RWPE1 (cell line): ENCODE results near the gene SP2.
"Not testable (repeated sequence)": the region's sequence is repeated elsewhere in the genome, so short reads cannot be mapped to it uniquely, and the experiment has no call there.

ENCODE experiments used
- CTCF ChIA-PET: fragments of 350-600 bp; sonication (Branson Sonifier 250); formaldehyde crosslinking; extraction: SDS; loops from one replicate; lab custom pipeline; 2021; lab: Yijun Ruan, JAX
- POLR2A ChIA-PET: fragments of 400-600 bp; formaldehyde crosslinking; extraction: SDS; loops from one replicate; lab custom pipeline; 2020; ENCODE audit warnings: antibody characterized with exemption; ENCODE audit not compliant: low non-redundant PET; lab: Yijun Ruan, JAX
- DNase-seq: peaks from one replicate; pipeline ENCODE4 v3.0.0; 2012; ENCODE audit warnings: low spot score
- H3K27ac ChIP-seq: fragments of 450-650 bp; 2 replicates; pipeline ENCODE4 v1.5.1; 2017
- TF ChIP-seq, protein P1 (sequence below): fragments of 450-650 bp; conservative IDR thresholded peaks from 2 replicates; pipeline ENCODE4 v1.5.1; 2017; ENCODE audit warnings: low read depth, mild to moderate bottlenecking

SP2 gene

DNA sequence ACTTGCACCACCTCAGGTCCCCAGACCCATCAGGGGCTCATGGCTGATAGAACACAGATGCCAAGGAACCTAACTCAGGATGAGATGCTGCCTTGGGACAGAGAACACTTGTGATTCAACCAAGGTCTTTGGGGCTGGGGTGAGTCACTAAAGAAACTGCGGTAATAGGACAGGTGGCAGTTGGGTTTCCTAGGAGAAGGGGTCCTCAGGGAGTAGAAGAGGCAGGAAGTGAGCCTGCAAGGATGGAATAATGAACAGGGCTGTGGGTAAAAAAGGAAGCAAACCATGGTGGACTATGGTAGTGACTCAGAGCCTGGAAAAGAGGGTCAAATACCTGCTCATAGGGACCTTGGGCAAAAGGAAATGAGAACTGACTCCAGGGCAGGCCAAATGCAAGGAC, 38.8 kb downstream of the SP2 start:
- DNase-seq: no peak
- H3K27ac ChIP-seq: peak overlapping the region; percentile 86
- POLR2A ChIA-PET: no interaction called here
- TF ChIP-seq, protein P1, sequence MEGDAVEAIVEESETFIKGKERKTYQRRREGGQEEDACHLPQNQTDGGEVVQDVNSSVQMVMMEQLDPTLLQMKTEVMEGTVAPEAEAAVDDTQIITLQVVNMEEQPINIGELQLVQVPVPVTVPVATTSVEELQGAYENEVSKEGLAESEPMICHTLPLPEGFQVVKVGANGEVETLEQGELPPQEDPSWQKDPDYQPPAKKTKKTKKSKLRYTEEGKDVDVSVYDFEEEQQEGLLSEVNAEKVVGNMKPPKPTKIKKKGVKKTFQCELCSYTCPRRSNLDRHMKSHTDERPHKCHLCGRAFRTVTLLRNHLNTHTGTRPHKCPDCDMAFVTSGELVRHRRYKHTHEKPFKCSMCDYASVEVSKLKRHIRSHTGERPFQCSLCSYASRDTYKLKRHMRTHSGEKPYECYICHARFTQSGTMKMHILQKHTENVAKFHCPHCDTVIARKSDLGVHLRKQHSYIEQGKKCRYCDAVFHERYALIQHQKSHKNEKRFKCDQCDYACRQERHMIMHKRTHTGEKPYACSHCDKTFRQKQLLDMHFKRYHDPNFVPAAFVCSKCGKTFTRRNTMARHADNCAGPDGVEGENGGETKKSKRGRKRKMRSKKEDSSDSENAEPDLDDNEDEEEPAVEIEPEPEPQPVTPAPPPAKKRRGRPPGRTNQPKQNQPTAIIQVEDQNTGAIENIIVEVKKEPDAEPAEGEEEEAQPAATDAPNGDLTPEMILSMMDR: no peak
- CTCF ChIA-PET: interaction anchor here (1.2 kb wide), 1 partner anchor 10 kb away, joined by 8 read pairs; no protein-coding TSS in a partner anchor

DNA sequence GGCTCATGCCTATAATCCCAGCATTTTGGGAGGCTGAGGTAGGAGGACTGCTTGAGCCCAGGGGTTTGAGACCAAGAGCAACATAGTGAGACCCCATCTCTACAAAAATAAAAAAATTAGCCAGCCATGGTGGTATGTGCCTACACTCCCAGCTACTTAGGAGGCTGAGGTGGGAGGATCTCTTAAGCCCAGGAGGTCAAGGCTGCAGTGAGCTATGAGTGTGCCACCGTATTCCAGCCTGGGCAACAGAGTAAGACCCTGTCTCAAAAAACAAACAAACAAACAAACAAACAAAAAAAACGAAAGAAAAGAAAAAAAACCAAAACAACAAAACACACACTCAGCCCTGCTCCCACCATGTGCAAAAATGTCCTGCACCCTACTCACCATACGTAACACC, 39.4 kb downstream of the SP2 start:
- peak overlapping the region; percentile 86 for H3K27ac ChIP-seq
- DNase-seq, POLR2A ChIA-PET: not testable (repeated sequence)
- CTCF ChIA-PET: interaction anchor here (0.6 to 1.2 kb wide), 4 partner anchors 11 to 1097 kb away, joined by 4 to 8 read pairs (median 4); no protein-coding TSS in a partner anchor

DNA sequence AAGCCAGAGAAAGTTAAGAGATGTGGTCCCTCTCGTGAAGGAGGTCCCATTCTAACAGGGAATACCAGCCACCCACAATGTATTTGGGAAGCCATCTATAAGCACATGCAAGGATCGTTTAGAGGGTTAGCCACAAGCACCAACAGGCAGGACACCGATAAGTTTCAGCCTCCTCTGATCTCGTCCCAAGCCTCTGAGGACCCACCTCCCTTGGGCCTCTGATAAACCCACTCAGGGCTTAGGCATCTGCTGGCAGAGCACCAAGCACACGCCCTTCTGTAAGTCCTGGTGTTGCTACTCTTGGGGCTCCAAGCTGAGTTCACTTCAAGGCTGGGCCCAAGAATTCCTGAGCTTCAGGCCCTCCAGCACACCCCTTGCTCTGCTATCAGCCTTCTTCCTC, 39.9 kb downstream of the SP2 start:
- ChIA-PET CTCF (interaction anchor here (0.6 to 1.2 kb wide), 5 partner anchors 11 to 1096 kb away, joined by 4 to 8 read pairs (median 5); partner anchors contain the start of genes LRRC46 and MRPL10), POLR2A (no interaction called here)
- DNase-seq: peak; percentile 89
- TF ChIP-seq, protein P1: no peak
- H3K27ac ChIP-seq: peak overlapping the region; percentile 86

DNA sequence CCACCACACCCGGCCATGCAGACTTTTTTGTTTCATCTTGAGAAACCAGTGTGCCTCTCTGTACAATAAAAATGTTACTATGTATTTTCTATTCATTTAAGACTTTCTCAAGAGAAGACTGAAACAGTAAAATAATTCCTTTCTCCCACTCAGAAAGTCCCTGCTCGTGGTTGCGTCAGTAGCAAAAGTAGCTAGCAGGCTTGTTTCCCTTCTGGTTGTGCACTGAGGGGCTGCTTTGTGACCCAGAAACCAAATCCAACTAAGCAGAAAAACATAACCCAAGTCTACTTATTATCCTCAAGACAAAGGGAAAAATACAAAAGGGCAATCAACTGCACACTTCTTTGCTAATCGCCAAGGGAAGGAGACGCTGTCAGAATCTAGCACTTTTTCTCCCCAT, 41.9 kb downstream of the SP2 start:
- TF ChIP-seq, protein P1: no peak
- ChIA-PET POLR2A (no interaction called here), CTCF (no interaction called here)
- H3K27ac ChIP-seq: no peak overlapping the region; the same call in 1 of the 2 replicates
- DNase-seq: no peak

DNA sequence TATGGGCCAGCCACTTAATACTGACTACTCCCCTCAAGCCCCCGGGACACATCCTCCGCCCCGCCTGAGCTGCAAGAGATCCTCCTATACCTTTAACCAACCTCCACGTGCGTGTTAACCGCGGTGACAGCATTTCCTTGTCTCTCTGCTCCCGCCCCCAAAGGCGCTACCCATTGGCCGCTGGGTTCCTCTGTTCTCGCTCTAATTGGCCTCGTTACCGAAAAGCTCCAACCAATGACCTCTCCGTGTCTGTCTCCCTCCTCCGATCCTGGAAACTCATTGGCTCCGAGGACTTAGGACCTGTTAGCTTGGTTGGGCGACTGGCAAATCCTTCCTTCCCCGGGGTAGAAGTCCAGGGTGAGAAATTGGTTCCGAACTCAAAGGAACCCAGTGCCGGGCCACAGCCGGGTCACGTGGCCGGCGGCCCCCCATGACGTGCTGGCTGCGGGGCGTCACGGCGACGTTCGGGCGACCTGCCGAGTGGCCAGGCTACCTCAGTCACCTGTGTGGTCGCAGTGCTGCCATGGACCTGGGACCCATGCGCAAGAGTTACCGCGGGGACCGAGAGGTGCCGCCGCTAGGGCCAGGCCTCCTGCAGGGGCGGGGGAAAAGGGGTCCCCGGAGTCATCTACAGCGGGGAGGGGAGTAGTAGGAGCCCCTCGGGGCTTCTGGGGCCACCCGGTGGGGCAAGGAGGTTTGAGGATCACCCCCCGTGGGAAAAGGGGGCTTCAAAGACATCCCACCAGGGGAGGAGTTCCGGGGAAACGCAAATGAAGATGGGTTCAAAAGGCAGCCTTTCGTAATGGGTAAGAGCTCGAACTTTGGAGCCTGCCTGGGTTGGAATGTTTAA, 45.4 kb downstream of the SP2 start, which contains the start of gene PNPO:
TSS of gene PNPO (plus strand) at position 326 of the 850 bp plus-strand sequence. CDS start at position 431, 105 bp downstream.
- peak; percentile 99 for DNase-seq
- CTCF ChIA-PET: interaction anchor here (0.6 to 1.4 kb wide), 8 partner anchors 10 to 452 kb away, joined by 3 to 5 read pairs (median 3); partner anchors contain the start of gene SCRN2
- H3K27ac ChIP-seq: peak within 1 kb of the TSS; percentile 84
- TF ChIP-seq, protein P1: no peak
- POLR2A ChIA-PET: interaction anchor here (0.5 to 1.5 kb wide), 6 partner anchors 9 to 205 kb away, joined by 3 to 5 read pairs (median 3); partner anchors contain the start of gene NFE2L1

DNA sequence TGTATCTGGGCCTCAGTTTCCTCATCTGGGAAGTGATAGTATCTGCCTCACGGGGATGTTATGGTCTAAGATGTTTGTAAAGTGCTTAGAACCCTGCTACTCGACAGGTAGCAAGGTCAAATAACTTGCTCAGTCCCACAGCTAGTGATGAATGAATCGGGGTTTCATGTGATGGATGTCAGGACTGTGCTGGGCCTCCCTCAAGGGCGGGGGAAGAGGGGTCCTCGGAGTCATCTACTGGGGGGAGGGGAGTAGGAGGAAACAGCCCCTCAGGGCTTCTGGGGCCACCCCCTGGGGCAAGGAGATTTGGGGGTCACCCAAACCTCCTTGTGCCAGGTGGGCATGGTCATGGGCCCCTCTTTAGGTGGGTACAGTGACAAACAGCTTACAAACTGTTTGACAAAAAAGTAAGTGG, 46.1 kb downstream of the SP2 start:
- POLR2A ChIA-PET: interaction anchor here (0.5 to 1.5 kb wide), 2 partner anchors 8 to 103 kb away, joined by 3 to 4 read pairs; no protein-coding TSS in a partner anchor
- TF ChIP-seq, protein P1: no peak
- CTCF ChIA-PET: interaction anchor here (0.9 to 1.1 kb wide), 6 partner anchors 9 to 99 kb away, joined by 3 read pairs; no protein-coding TSS in a partner anchor
- peak overlapping the region; percentile 84 for H3K27ac ChIP-seq
- no peak for DNase-seq
